ENCODE measurements around the gene MRPL20.

DNA sequence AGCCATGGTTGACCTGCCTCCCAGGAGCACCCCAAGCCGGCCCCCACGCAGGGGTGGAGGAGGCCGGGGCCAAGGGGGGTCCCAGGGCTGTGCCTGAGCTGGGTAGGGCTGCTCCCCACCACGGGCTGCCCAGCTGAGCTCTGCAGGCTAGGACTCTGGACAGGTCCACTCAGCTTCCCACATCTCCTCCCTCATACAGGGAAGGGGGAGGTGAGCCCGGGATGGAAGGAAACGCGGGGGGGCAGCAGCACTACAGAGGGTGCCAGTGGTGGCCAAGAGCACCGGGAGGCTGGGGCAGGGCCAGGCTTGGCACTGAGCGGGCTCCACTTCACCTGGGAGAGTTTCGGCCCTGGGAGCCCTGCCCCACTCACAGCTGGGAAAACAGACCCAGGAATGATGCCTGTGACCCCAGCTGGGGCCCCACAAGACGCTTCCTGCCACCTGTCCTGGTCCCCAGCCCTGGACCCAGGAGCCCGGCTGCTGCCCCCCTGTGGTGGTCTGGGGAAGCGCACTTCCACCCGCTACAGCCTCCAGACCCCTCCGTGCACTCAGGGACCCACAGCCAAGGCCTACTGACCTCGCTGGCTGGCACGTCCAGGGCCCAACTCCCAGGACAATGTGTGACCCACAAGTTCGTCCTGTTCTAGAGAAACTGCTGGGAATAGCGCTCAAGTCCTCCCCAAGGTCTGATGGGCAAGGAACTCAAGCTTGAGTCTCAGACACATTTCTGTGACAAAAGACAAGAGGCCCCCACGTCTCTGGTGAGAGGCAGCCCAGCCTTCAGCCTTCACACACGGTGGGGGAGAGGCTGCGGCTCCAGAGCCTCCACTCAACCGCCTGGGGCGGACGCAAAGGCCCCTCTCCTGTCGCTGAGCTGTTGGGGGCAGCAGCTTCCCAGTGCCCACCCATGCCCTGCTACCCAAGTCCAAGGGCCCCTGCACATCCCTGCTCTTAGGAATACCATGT lies 35.1 kb downstream of the MRPL20 start:
- no peak for TF ChIP-seq POLR2A (IDR thresholded peaks at IDR 0.05)
- TF ChIP-seq, protein P1, sequence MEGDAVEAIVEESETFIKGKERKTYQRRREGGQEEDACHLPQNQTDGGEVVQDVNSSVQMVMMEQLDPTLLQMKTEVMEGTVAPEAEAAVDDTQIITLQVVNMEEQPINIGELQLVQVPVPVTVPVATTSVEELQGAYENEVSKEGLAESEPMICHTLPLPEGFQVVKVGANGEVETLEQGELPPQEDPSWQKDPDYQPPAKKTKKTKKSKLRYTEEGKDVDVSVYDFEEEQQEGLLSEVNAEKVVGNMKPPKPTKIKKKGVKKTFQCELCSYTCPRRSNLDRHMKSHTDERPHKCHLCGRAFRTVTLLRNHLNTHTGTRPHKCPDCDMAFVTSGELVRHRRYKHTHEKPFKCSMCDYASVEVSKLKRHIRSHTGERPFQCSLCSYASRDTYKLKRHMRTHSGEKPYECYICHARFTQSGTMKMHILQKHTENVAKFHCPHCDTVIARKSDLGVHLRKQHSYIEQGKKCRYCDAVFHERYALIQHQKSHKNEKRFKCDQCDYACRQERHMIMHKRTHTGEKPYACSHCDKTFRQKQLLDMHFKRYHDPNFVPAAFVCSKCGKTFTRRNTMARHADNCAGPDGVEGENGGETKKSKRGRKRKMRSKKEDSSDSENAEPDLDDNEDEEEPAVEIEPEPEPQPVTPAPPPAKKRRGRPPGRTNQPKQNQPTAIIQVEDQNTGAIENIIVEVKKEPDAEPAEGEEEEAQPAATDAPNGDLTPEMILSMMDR (IDR thresholded peaks at IDR 0.05) = peak; percentile 87 to 90 (median 90)
